H9 (cell line): ENCODE measurements around the gene RAI1. TPM values are rescaled to one million over a fixed set of nuclear protein-coding genes. Genes with fewer than 3 reads are reported as not detected.

Source experiments
- DNase-seq: peaks from one replicate; pipeline ENCODE4 v3.0.0-alpha.2; 2017
- H2AFZ ChIP-seq: one replicate; pipeline ENCODE4 v1.6.1; 2013; ENCODE audit warnings: mild to moderate bottlenecking, low read length, control low read depth, moderate library complexity
- H2AK5ac ChIP-seq: 2 replicates; pipeline ENCODE4 v1.6.1; 2013; ENCODE audit warnings: low read length, control low read depth, mixed read lengths; ENCODE audit not compliant: insufficient read length
- H2BK120ac ChIP-seq: one replicate; pipeline ENCODE4 v1.6.1; 2013; ENCODE audit warnings: low read depth, mild to moderate bottlenecking, low read length, control low read depth, inconsistent platforms; ENCODE audit not compliant: poor library complexity, severe bottlenecking
- H2BK12ac ChIP-seq: 2 replicates; pipeline ENCODE4 v1.6.1; 2013; ENCODE audit warnings: low read length, control low read depth, mixed read lengths, low read depth; ENCODE audit not compliant: insufficient read length
- H2BK15ac ChIP-seq: 2 replicates; pipeline ENCODE4 v1.6.1; 2013; ENCODE audit warnings: low read depth, low read length, control low read depth
- H2BK20ac ChIP-seq: one replicate; pipeline ENCODE4 v1.6.1; 2013; ENCODE audit warnings: low read depth, mild to moderate bottlenecking, low read length, control low read depth, inconsistent platforms; ENCODE audit not compliant: poor library complexity, severe bottlenecking
- H2BK5ac ChIP-seq: 2 replicates; pipeline ENCODE4 v1.6.1; 2013; ENCODE audit warnings: low read length, control low read depth, mixed read lengths; ENCODE audit not compliant: insufficient read length
- H3K14ac ChIP-seq: 2 replicates; pipeline ENCODE4 v1.6.1; 2013; ENCODE audit warnings: low read length, control low read depth; ENCODE audit not compliant: insufficient read depth
- H3K18ac ChIP-seq: 2 replicates; pipeline ENCODE4 v1.6.1; 2013; ENCODE audit warnings: low read depth, mild to moderate bottlenecking, mixed read lengths, low read length, control low read depth; ENCODE audit not compliant: insufficient read length
- H3K23ac ChIP-seq: 2 replicates; pipeline ENCODE4 v1.6.1; 2013; ENCODE audit warnings: low read length, control low read depth, mixed read lengths, low read depth; ENCODE audit not compliant: insufficient read length
- H3K23me2 ChIP-seq: 2 replicates; pipeline ENCODE4 v1.6.1; 2013; ENCODE audit warnings: low read depth, mild to moderate bottlenecking, mixed read lengths, low read length, control low read depth; ENCODE audit not compliant: insufficient read length, poor library complexity, severe bottlenecking
- H3K27ac ChIP-seq: 2 replicates; pipeline ENCODE4 v1.5.1; 2013; ENCODE audit warnings: low read length, control low read depth, mixed read lengths, low read depth; ENCODE audit not compliant: insufficient read length
- H3K27me3 ChIP-seq: 2 replicates; pipeline ENCODE4 v1.6.1; 2013; ENCODE audit warnings: low read length, control low read depth, inconsistent platforms; ENCODE audit not compliant: insufficient read depth
- H3K4ac ChIP-seq: 2 replicates; pipeline ENCODE4 v1.6.1; 2013; ENCODE audit warnings: low read depth, mild to moderate bottlenecking, control low read depth, inconsistent platforms, low read length, moderate library complexity
- H3K4me1 ChIP-seq: 2 replicates; pipeline ENCODE4 v1.6.1; 2013; ENCODE audit warnings: low read length, control low read depth, inconsistent platforms; ENCODE audit not compliant: insufficient read depth
- H3K4me2 ChIP-seq: 2 replicates; pipeline ENCODE4 v1.6.1; 2013; ENCODE audit warnings: low read length, control low read depth, mixed read lengths; ENCODE audit not compliant: insufficient read length, insufficient read depth
- H3K56ac ChIP-seq: 2 replicates; pipeline ENCODE4 v1.6.1; 2013; ENCODE audit warnings: low read depth, mild to moderate bottlenecking, mixed read lengths, low read length, control low read depth; ENCODE audit not compliant: insufficient read length
- H3K79me1 ChIP-seq: 2 replicates; pipeline ENCODE4 v1.6.1; 2013; ENCODE audit warnings: low read depth, mild to moderate bottlenecking, moderate library complexity, low read length, control low read depth, inconsistent platforms; ENCODE audit not compliant: insufficient read depth, poor library complexity, severe bottlenecking
- H3K79me2 ChIP-seq: 2 replicates; pipeline ENCODE4 v1.6.1; 2013; ENCODE audit warnings: low read length, control low read depth, inconsistent platforms; ENCODE audit not compliant: insufficient read depth
- H3K9ac ChIP-seq: 2 replicates; pipeline ENCODE4 v1.6.1; 2013; ENCODE audit warnings: low read length, control low read depth, mixed read lengths; ENCODE audit not compliant: insufficient read length; ENCODE audit errors: extremely low read depth
- H3K9me3 ChIP-seq: one replicate; pipeline ENCODE4 v1.6.1; 2013; ENCODE audit warnings: low read depth, low read length, inconsistent platforms; ENCODE audit not compliant: control insufficient read depth
- H3T11ph ChIP-seq: one replicate; pipeline ENCODE4 v1.6.1; 2013; ENCODE audit warnings: mild to moderate bottlenecking, low read length, control low read depth, inconsistent platforms
- H4K20me1 ChIP-seq: one replicate; pipeline ENCODE4 v1.6.1; 2013; ENCODE audit not compliant: control insufficient read depth, insufficient read length, insufficient read depth
- H4K5ac ChIP-seq: 2 replicates; pipeline ENCODE4 v1.6.1; 2013; ENCODE audit warnings: low read depth, mild to moderate bottlenecking, mixed read lengths, low read length, control low read depth; ENCODE audit not compliant: insufficient read length
- H4K8ac ChIP-seq: replicated peaks from 2 replicates; pipeline ENCODE4 v1.6.1; 2013; ENCODE audit warnings: low read length, control low read depth, mixed read lengths, low read depth; ENCODE audit not compliant: insufficient read length
- H4K91ac ChIP-seq: 2 replicates; pipeline ENCODE4 v1.6.1; 2013; ENCODE audit warnings: low read depth, mild to moderate bottlenecking, moderate library complexity, mixed read lengths, low read length, control low read depth; ENCODE audit not compliant: insufficient read length
- H3K27ac Mint-ChIP-seq, 3 experiments: 2 replicates in 2 of 3; 3 replicates in 1 of 3; pipeline ENCODE4 v1.8.0; 2020 to 2021; ENCODE audit warnings: mixed read lengths in 3 of 3, mild to moderate bottlenecking in 1 of 3, moderate library complexity in 1 of 3
- H3K27me3 Mint-ChIP-seq: 2 replicates; pipeline ENCODE4 v1.8.0; 2021; ENCODE audit warnings: low read depth, mild to moderate bottlenecking, moderate library complexity, mixed read lengths
- H3K36me3 Mint-ChIP-seq, 3 experiments: 2 replicates in 2 of 3; 3 replicates in 1 of 3; pipeline ENCODE4 v1.8.0; 2020 to 2021; ENCODE audit warnings: low read depth in 3 of 3, mixed read lengths in 3 of 3; ENCODE audit not compliant: insufficient read depth in 1 of 3
- H3K4me1 Mint-ChIP-seq, 2 experiments: 2 replicates each; pipeline ENCODE4 v1.8.0; 2020; ENCODE audit warnings: mixed read lengths in 2 of 2
- H3K4me3 Mint-ChIP-seq, 2 experiments: 2 replicates in 1 of 2; 3 replicates in 1 of 2; pipeline ENCODE4 v1.8.0; 2020 to 2021; ENCODE audit warnings: mild to moderate bottlenecking in 2 of 2, mixed read lengths in 2 of 2, moderate library complexity in 1 of 2
- H3K9me3 Mint-ChIP-seq, 2 experiments: 2 replicates in 1 of 2; 3 replicates in 1 of 2; pipeline ENCODE4 v1.8.0; 2020; ENCODE audit warnings: mild to moderate bottlenecking in 2 of 2, mixed read lengths in 2 of 2, moderate library complexity in 1 of 2
- WGBS: extraction: QIAGEN DNeasy Blood & Tissue Kit; methylation state at CpG from one replicate; pipeline ENCODE4 v1.1.7; 2013; ENCODE audit warnings: missing lambda C conversion rate, low lambda C conversion rate, mixed read lengths; ENCODE audit not compliant: insufficient read length; ENCODE audit errors: extremely low coverage; 5-methylcytosine and 5-hydroxymethylcytosine counted together
- total RNA-seq: library from RNA; stranded (reverse); gene quantifications from 2 replicates; pipeline ENCODE4 v1.2.1, GENCODE V29; 2021
- TF ChIP-seq, protein P1 (sequence below): fragments of 200-600 bp; sonication (generic); conservative IDR thresholded peaks from 3 replicates; pipeline ENCODE4 v1.8.0; 2021; ENCODE audit warnings: antibody characterized with exemption, mild to moderate bottlenecking

RAI1 gene
- total RNA-seq, 1 experiment from 2014 or later = 1.5 TPM

DNA sequence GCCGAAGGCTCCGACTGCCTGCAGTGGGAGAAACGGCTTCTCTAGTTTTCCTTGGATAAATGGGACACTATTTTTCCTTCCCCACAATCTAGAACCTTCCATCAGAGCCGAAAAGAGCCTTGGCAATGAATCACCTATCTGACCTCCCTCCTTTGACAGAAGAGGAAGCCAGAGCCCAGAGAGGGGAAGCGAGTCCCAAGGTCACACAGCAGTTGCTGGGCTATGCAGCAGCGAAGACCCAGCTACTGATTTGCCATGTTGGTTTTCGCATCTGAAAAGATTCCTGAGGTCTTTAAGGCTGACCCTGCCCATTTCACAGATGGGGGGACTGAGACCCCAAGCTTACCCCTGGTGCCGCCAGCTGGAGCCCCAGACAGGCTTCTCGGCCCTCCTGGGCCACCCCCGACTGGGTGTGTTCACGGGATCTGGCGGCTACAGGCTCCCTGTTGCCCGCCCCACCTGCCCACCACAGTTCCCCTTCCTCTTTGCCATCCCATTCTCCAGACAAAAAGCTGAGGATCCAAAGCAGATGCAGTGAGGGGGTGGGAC is 45.9 kb downstream of the RAI1 start:
- DNase-seq = no peak
- Histone ChIP-seq H3K9me3 (no peaks in the 10 kb centered on the region), H2BK15ac (no peak overlapping the region), H2AFZ (no peak overlapping the region), H3K4me2 (no peak overlapping the region), H4K8ac (no peak overlapping the region), H2BK20ac (no peak overlapping the region), H3T11ph (no peak overlapping the region), H2BK5ac (no peak overlapping the region), H3K56ac (no peak overlapping the region), H4K5ac (no peak overlapping the region), H2BK12ac (no peak overlapping the region), H2AK5ac (no peak overlapping the region), H4K91ac (no peak overlapping the region), H3K4me1 (no peaks in the 10 kb centered on the region; the same call in 1 of the 2 replicates), H3K23ac (no peak overlapping the region), H3K4ac (no peak overlapping the region), H3K79me2 (no peaks in the 10 kb centered on the region), H3K18ac (no peak overlapping the region), H3K79me1 (no peaks in the 10 kb centered on the region), H3K23me2 (peaks cover 9% of the 10 kb centered on the region), H3K27ac (no peak overlapping the region), H3K14ac (no peak overlapping the region), H2BK120ac (no peak overlapping the region), H4K20me1 (no peaks in the 10 kb centered on the region), H3K9ac (no peak overlapping the region), H3K27me3 (peaks cover 61% of the 10 kb centered on the region)
- TF ChIP-seq, protein P1, sequence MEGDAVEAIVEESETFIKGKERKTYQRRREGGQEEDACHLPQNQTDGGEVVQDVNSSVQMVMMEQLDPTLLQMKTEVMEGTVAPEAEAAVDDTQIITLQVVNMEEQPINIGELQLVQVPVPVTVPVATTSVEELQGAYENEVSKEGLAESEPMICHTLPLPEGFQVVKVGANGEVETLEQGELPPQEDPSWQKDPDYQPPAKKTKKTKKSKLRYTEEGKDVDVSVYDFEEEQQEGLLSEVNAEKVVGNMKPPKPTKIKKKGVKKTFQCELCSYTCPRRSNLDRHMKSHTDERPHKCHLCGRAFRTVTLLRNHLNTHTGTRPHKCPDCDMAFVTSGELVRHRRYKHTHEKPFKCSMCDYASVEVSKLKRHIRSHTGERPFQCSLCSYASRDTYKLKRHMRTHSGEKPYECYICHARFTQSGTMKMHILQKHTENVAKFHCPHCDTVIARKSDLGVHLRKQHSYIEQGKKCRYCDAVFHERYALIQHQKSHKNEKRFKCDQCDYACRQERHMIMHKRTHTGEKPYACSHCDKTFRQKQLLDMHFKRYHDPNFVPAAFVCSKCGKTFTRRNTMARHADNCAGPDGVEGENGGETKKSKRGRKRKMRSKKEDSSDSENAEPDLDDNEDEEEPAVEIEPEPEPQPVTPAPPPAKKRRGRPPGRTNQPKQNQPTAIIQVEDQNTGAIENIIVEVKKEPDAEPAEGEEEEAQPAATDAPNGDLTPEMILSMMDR = no peak
- Mint-ChIP-seq H3K27me3 (peaks cover 99% of the 10 kb centered on the region), H3K27ac (no peak overlapping the region), H3K9me3 (no peaks in the 10 kb centered on the region; a peak in 1 of 5 replicates), H3K4me3 (no peak overlapping the region), H3K36me3 (no peaks in the 10 kb centered on the region), H3K4me1 (peaks cover 29 to 47% of the 10 kb centered on the region in 2 experiments)
- no CpG with 5 or more reads among the region's 13 CpGs for WGBS
